Stimulated activated CD8-positive, alpha-beta memory T cell treated with anti-CD3 and anti-CD28 coated beads, Interleukin-2, amount 100 ng/mL, for 1 hour (primary cell): Measurements from ENCODE around the gene TSHZ1.

ENCODE experiments used
- DNase-seq, 2 donors: peaks; one replicate each; pipeline ENCODE4 v3.0.0-alpha.2; 2020; ENCODE audit warnings: low read depth in 2 of 2

TSHZ1 gene

GRCh38 chr18:75220551-75221355 is 10.2 kb downstream of the TSHZ1 start:
- DNase-seq = no peak

- DNase-seq = no peak
Observed at GRCh38 chr18:75221397-75221796, 10.8 kb downstream of the TSHZ1 start.

GRCh38 chr18:75221897-75222296 is 11.3 kb downstream of the TSHZ1 start:
- no peak for DNase-seq

GRCh38 chr18:75222407-75222806 is 11.8 kb downstream of the TSHZ1 start:
- no peak for DNase-seq

- no peak for DNase-seq
Observed at GRCh38 chr18:75223687-75224347, 13.2 kb downstream of the TSHZ1 start.

GRCh38 chr18:75226286-75226955 is 15.8 kb downstream of the TSHZ1 start:
- no peak for DNase-seq

- DNase-seq = no peak
Observed at GRCh38 chr18:75226956-75227316, 16.3 kb downstream of the TSHZ1 start.

GRCh38 chr18:75227535-75228296 is 17.1 kb downstream of the TSHZ1 start:
- DNase-seq = no peak

GRCh38 chr18:75228967-75229366 is 18.4 kb downstream of the TSHZ1 start:
- no peak for DNase-seq

GRCh38 chr18:75229437-75229836 is 18.8 kb downstream of the TSHZ1 start:
- no peak for DNase-seq

GRCh38 chr18:75230163-75231052 is 19.8 kb downstream of the TSHZ1 start:
- DNase-seq = no peak

GRCh38 chr18:75231053-75231406 is 20.4 kb downstream of the TSHZ1 start:
- DNase-seq = no peak

GRCh38 chr18:75234901-75235300 is 24.3 kb downstream of the TSHZ1 start:
- DNase-seq = no peak

- DNase-seq = no peak
Observed at GRCh38 chr18:75235896-75236295, 25.3 kb downstream of the TSHZ1 start.

GRCh38 chr18:75238100-75238499 is 27.5 kb downstream of the TSHZ1 start:
- DNase-seq = no peak

- DNase-seq = no peak
Observed at GRCh38 chr18:75238786-75239185, 28.2 kb downstream of the TSHZ1 start.

- DNase-seq = no peak
Observed at GRCh38 chr18:75240433-75240832, 29.8 kb downstream of the TSHZ1 start.

- no peak for DNase-seq
Observed at GRCh38 chr18:75241705-75242104, 31.1 kb downstream of the TSHZ1 start.

GRCh38 chr18:75244351-75245313 is 34.0 kb downstream of the TSHZ1 start:
- no peak for DNase-seq
